H9 (cell line): ENCODE results near the gene NXPH1. TPM values are rescaled to one million over a fixed set of nuclear protein-coding genes. Genes with fewer than 3 reads are reported as not detected.

Experiments used
- DNase-seq: peaks from one replicate; pipeline ENCODE4 v3.0.0-alpha.2; 2017
- H2AFZ ChIP-seq: one replicate; pipeline ENCODE4 v1.6.1; 2013; ENCODE audit warnings: mild to moderate bottlenecking, low read length, control low read depth, moderate library complexity
- H2AK5ac ChIP-seq: 2 replicates; pipeline ENCODE4 v1.6.1; 2013; ENCODE audit warnings: low read length, control low read depth, mixed read lengths; ENCODE audit not compliant: insufficient read length
- H2BK120ac ChIP-seq: one replicate; pipeline ENCODE4 v1.6.1; 2013; ENCODE audit warnings: low read depth, mild to moderate bottlenecking, low read length, control low read depth, inconsistent platforms; ENCODE audit not compliant: poor library complexity, severe bottlenecking
- H2BK12ac ChIP-seq: 2 replicates; pipeline ENCODE4 v1.6.1; 2013; ENCODE audit warnings: low read length, control low read depth, mixed read lengths, low read depth; ENCODE audit not compliant: insufficient read length
- H2BK15ac ChIP-seq: 2 replicates; pipeline ENCODE4 v1.6.1; 2013; ENCODE audit warnings: low read depth, low read length, control low read depth
- H2BK20ac ChIP-seq: one replicate; pipeline ENCODE4 v1.6.1; 2013; ENCODE audit warnings: low read depth, mild to moderate bottlenecking, low read length, control low read depth, inconsistent platforms; ENCODE audit not compliant: poor library complexity, severe bottlenecking
- H2BK5ac ChIP-seq: 2 replicates; pipeline ENCODE4 v1.6.1; 2013; ENCODE audit warnings: low read length, control low read depth, mixed read lengths; ENCODE audit not compliant: insufficient read length
- H3K14ac ChIP-seq: 2 replicates; pipeline ENCODE4 v1.6.1; 2013; ENCODE audit warnings: low read length, control low read depth; ENCODE audit not compliant: insufficient read depth
- H3K18ac ChIP-seq: 2 replicates; pipeline ENCODE4 v1.6.1; 2013; ENCODE audit warnings: low read depth, mild to moderate bottlenecking, mixed read lengths, low read length, control low read depth; ENCODE audit not compliant: insufficient read length
- H3K23ac ChIP-seq: 2 replicates; pipeline ENCODE4 v1.6.1; 2013; ENCODE audit warnings: low read length, control low read depth, mixed read lengths, low read depth; ENCODE audit not compliant: insufficient read length
- H3K23me2 ChIP-seq: 2 replicates; pipeline ENCODE4 v1.6.1; 2013; ENCODE audit warnings: low read depth, mild to moderate bottlenecking, mixed read lengths, low read length, control low read depth; ENCODE audit not compliant: insufficient read length, poor library complexity, severe bottlenecking
- H3K27ac ChIP-seq: 2 replicates; pipeline ENCODE4 v1.5.1; 2013; ENCODE audit warnings: low read length, control low read depth, mixed read lengths, low read depth; ENCODE audit not compliant: insufficient read length
- H3K27me3 ChIP-seq: 2 replicates; pipeline ENCODE4 v1.6.1; 2013; ENCODE audit warnings: low read length, control low read depth, inconsistent platforms; ENCODE audit not compliant: insufficient read depth
- H3K4ac ChIP-seq: 2 replicates; pipeline ENCODE4 v1.6.1; 2013; ENCODE audit warnings: low read depth, mild to moderate bottlenecking, control low read depth, inconsistent platforms, low read length, moderate library complexity
- H3K4me1 ChIP-seq: 2 replicates; pipeline ENCODE4 v1.6.1; 2013; ENCODE audit warnings: low read length, control low read depth, inconsistent platforms; ENCODE audit not compliant: insufficient read depth
- H3K4me2 ChIP-seq: 2 replicates; pipeline ENCODE4 v1.6.1; 2013; ENCODE audit warnings: low read length, control low read depth, mixed read lengths; ENCODE audit not compliant: insufficient read length, insufficient read depth
- H3K56ac ChIP-seq: 2 replicates; pipeline ENCODE4 v1.6.1; 2013; ENCODE audit warnings: low read depth, mild to moderate bottlenecking, mixed read lengths, low read length, control low read depth; ENCODE audit not compliant: insufficient read length
- H3K79me1 ChIP-seq: 2 replicates; pipeline ENCODE4 v1.6.1; 2013; ENCODE audit warnings: low read depth, mild to moderate bottlenecking, moderate library complexity, low read length, control low read depth, inconsistent platforms; ENCODE audit not compliant: insufficient read depth, poor library complexity, severe bottlenecking
- H3K79me2 ChIP-seq: 2 replicates; pipeline ENCODE4 v1.6.1; 2013; ENCODE audit warnings: low read length, control low read depth, inconsistent platforms; ENCODE audit not compliant: insufficient read depth
- H3K9ac ChIP-seq: 2 replicates; pipeline ENCODE4 v1.6.1; 2013; ENCODE audit warnings: low read length, control low read depth, mixed read lengths; ENCODE audit not compliant: insufficient read length; ENCODE audit errors: extremely low read depth
- H3K9me3 ChIP-seq: one replicate; pipeline ENCODE4 v1.6.1; 2013; ENCODE audit warnings: low read depth, low read length, inconsistent platforms; ENCODE audit not compliant: control insufficient read depth
- H3T11ph ChIP-seq: one replicate; pipeline ENCODE4 v1.6.1; 2013; ENCODE audit warnings: mild to moderate bottlenecking, low read length, control low read depth, inconsistent platforms
- H4K20me1 ChIP-seq: one replicate; pipeline ENCODE4 v1.6.1; 2013; ENCODE audit not compliant: control insufficient read depth, insufficient read length, insufficient read depth
- H4K5ac ChIP-seq: 2 replicates; pipeline ENCODE4 v1.6.1; 2013; ENCODE audit warnings: low read depth, mild to moderate bottlenecking, mixed read lengths, low read length, control low read depth; ENCODE audit not compliant: insufficient read length
- H4K8ac ChIP-seq: replicated peaks from 2 replicates; pipeline ENCODE4 v1.6.1; 2013; ENCODE audit warnings: low read length, control low read depth, mixed read lengths, low read depth; ENCODE audit not compliant: insufficient read length
- H4K91ac ChIP-seq: 2 replicates; pipeline ENCODE4 v1.6.1; 2013; ENCODE audit warnings: low read depth, mild to moderate bottlenecking, moderate library complexity, mixed read lengths, low read length, control low read depth; ENCODE audit not compliant: insufficient read length
- H3K27ac Mint-ChIP-seq, 3 experiments: 2 replicates in 2 of 3; 3 replicates in 1 of 3; pipeline ENCODE4 v1.8.0; 2020 to 2021; ENCODE audit warnings: mixed read lengths in 3 of 3, mild to moderate bottlenecking in 1 of 3, moderate library complexity in 1 of 3
- H3K27me3 Mint-ChIP-seq: 2 replicates; pipeline ENCODE4 v1.8.0; 2021; ENCODE audit warnings: low read depth, mild to moderate bottlenecking, moderate library complexity, mixed read lengths
- H3K36me3 Mint-ChIP-seq, 3 experiments: 2 replicates in 2 of 3; 3 replicates in 1 of 3; pipeline ENCODE4 v1.8.0; 2020 to 2021; ENCODE audit warnings: low read depth in 3 of 3, mixed read lengths in 3 of 3; ENCODE audit not compliant: insufficient read depth in 1 of 3
- H3K4me1 Mint-ChIP-seq, 2 experiments: 2 replicates each; pipeline ENCODE4 v1.8.0; 2020; ENCODE audit warnings: mixed read lengths in 2 of 2
- H3K4me3 Mint-ChIP-seq, 2 experiments: 2 replicates in 1 of 2; 3 replicates in 1 of 2; pipeline ENCODE4 v1.8.0; 2020 to 2021; ENCODE audit warnings: mild to moderate bottlenecking in 2 of 2, mixed read lengths in 2 of 2, moderate library complexity in 1 of 2
- H3K9me3 Mint-ChIP-seq, 2 experiments: 2 replicates in 1 of 2; 3 replicates in 1 of 2; pipeline ENCODE4 v1.8.0; 2020; ENCODE audit warnings: mild to moderate bottlenecking in 2 of 2, mixed read lengths in 2 of 2, moderate library complexity in 1 of 2
- CTCF ChIP-seq: fragments of 200-600 bp; sonication (generic); conservative IDR thresholded peaks from 3 replicates; pipeline ENCODE4 v1.8.0; 2021; ENCODE audit warnings: antibody characterized with exemption, mild to moderate bottlenecking
- WGBS: extraction: QIAGEN DNeasy Blood & Tissue Kit; methylation state at CpG from one replicate; pipeline ENCODE4 v1.1.7; 2013; ENCODE audit warnings: missing lambda C conversion rate, low lambda C conversion rate, mixed read lengths; ENCODE audit not compliant: insufficient read length; ENCODE audit errors: extremely low coverage; 5-methylcytosine and 5-hydroxymethylcytosine counted together
- total RNA-seq: library from RNA; stranded (reverse); gene quantifications from 2 replicates; pipeline ENCODE4 v1.2.1, GENCODE V29; 2021

The NXPH1 gene
- total RNA-seq, 1 experiment from 2014 or later = 0.15 TPM

GRCh38 chr7:8581842-8582241 is 148.4 kb downstream of the NXPH1 start:
- no peaks in the 10 kb centered on the region for H3K79me1 ChIP-seq
- no peaks in the 10 kb centered on the region for H3K79me2 ChIP-seq
- no peak overlapping the region for H3K14ac ChIP-seq
- H4K5ac ChIP-seq = no peak overlapping the region
- no peak overlapping the region for H2AK5ac ChIP-seq
- H3K4ac ChIP-seq = no peak overlapping the region
- H3K27me3 ChIP-seq = no peaks in the 10 kb centered on the region
- no peak for DNase-seq
- Mint-ChIP-seq H3K27ac (no peak overlapping the region), H3K27me3 (no peaks in the 10 kb centered on the region), H3K4me1 (0 out of 4 replicates have a peak, but pooled peaks cover 0 to 5% of the 10 kb centered on the region in 2 experiments), H3K4me3 (no peak overlapping the region), H3K36me3 (no peaks in the 10 kb centered on the region), H3K9me3 (no peaks in the 10 kb centered on the region; a peak in 1 of 5 replicates)
- no peaks in the 10 kb centered on the region for H3K23me2 ChIP-seq
- no peak overlapping the region for H3K23ac ChIP-seq
- no peaks in the 10 kb centered on the region for H3K9me3 ChIP-seq
- no peak overlapping the region for H2AFZ ChIP-seq
- no peak overlapping the region for H2BK12ac ChIP-seq
- H4K91ac ChIP-seq = no peak overlapping the region
- H2BK120ac ChIP-seq = no peak overlapping the region
- H3K27ac ChIP-seq = no peak overlapping the region
- no peaks in the 10 kb centered on the region for H4K20me1 ChIP-seq
- no peak for TF ChIP-seq CTCF
- H3K4me1 ChIP-seq = no peaks in the 10 kb centered on the region
- H2BK15ac ChIP-seq = no peak overlapping the region
- no peak overlapping the region for H3K9ac ChIP-seq
- H3K4me2 ChIP-seq = no peak overlapping the region
- no peak overlapping the region for H2BK5ac ChIP-seq
- H4K8ac ChIP-seq = no peak overlapping the region
- no peak overlapping the region for H3K18ac ChIP-seq
- H3K56ac ChIP-seq = no peak overlapping the region
- no CpG with 5 or more reads among the region's 5 CpGs for WGBS
- no peak overlapping the region for H3T11ph ChIP-seq
- H2BK20ac ChIP-seq = no peak overlapping the region
